WI38 (cell line): Measurements from ENCODE around the gene CACNA1G.

Experiments
- H3K4me3 ChIP-seq: 2 replicates; pipeline ENCODE4 v1.5.1; 2011; ENCODE audit warnings: low read depth, mild to moderate bottlenecking, control low read depth, low read length
- TF ChIP-seq, protein P1 (sequence below): IDR thresholded peaks from 2 replicates; pipeline ENCODE4 v1.5.1; 2012; ENCODE audit warnings: low read depth, mild to moderate bottlenecking, control low read depth, low read length

The CACNA1G gene

DNA sequence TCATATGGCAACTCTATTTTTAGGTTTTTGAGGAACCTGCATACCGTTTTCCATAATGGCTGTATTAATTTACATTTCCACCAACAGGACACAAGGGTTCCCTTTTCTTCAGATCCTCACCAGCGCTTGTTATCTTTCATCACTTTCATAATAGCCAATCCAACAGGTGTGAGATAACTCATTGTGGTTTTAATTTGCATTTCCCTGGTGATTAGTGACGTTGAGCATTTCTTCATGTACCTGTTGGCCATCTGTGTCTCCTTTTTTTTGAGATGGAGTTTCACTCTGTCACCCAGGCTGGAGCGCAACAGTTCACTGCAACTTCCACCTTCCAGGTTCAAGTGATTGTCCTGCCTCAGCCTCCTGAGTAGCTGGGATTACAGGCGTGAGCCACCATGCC is 38.0 kb downstream of the CACNA1G start:
- no peak overlapping the region for H3K4me3 ChIP-seq
- TF ChIP-seq, protein P1, sequence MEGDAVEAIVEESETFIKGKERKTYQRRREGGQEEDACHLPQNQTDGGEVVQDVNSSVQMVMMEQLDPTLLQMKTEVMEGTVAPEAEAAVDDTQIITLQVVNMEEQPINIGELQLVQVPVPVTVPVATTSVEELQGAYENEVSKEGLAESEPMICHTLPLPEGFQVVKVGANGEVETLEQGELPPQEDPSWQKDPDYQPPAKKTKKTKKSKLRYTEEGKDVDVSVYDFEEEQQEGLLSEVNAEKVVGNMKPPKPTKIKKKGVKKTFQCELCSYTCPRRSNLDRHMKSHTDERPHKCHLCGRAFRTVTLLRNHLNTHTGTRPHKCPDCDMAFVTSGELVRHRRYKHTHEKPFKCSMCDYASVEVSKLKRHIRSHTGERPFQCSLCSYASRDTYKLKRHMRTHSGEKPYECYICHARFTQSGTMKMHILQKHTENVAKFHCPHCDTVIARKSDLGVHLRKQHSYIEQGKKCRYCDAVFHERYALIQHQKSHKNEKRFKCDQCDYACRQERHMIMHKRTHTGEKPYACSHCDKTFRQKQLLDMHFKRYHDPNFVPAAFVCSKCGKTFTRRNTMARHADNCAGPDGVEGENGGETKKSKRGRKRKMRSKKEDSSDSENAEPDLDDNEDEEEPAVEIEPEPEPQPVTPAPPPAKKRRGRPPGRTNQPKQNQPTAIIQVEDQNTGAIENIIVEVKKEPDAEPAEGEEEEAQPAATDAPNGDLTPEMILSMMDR: no peak

DNA sequence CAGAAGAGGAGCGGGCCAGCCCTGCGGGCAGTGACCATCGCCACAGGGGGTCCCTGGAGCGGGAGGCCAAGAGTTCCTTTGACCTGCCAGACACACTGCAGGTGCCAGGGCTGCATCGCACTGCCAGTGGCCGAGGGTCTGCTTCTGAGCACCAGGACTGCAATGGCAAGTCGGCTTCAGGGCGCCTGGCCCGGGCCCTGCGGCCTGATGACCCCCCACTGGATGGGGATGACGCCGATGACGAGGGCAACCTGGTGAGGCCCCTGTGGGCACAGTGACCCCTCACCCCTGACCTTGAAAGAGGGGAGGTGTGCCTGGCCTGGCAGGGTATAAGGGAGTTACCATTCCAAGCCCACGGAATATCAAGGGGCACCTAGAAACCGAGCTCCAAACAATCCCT is 39.1 kb downstream of the CACNA1G start:
- no peak overlapping the region for H3K4me3 ChIP-seq
- TF ChIP-seq, protein P1: no peak

- TF ChIP-seq, protein P1: no peak
- no peak overlapping the region for H3K4me3 ChIP-seq
These were observed 41.4 kb downstream of the CACNA1G start for GRCh38 chr17:50601823-50602375.

DNA sequence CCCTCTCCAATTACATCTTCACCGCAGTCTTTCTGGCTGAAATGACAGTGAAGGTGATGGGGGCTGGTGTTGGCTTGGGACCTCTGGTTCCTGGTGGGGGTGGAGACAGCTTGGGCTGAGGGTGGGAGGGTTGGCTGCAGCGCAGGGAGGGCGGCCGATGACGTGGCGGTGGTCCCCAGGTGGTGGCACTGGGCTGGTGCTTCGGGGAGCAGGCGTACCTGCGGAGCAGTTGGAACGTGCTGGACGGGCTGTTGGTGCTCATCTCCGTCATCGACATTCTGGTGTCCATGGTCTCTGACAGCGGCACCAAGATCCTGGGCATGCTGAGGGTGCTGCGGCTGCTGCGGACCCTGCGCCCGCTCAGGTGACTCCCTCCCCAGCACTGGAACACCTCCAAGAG is 42.3 kb downstream of the CACNA1G start:
- H3K4me3 ChIP-seq: no peak overlapping the region
- TF ChIP-seq, protein P1: no peak

- TF ChIP-seq, protein P1: no peak
- no peak overlapping the region for H3K4me3 ChIP-seq
These were observed 42.8 kb downstream of the CACNA1G start for GRCh38 chr17:50603340-50603739.

- H3K4me3 ChIP-seq: no peak overlapping the region
- TF ChIP-seq, protein P1: no peak
These were observed 44.0 kb downstream of the CACNA1G start for GRCh38 chr17:50604513-50604912.

GRCh38 chr17:50605429-50605828 is 44.9 kb downstream of the CACNA1G start:
- no peak overlapping the region for H3K4me3 ChIP-seq
- TF ChIP-seq, protein P1: no peak
